CD4-positive, alpha-beta T cell treated with Interleukin-6 at 100 ng/mL for 8 hours (primary cell): Measurements from ENCODE around the gene CNTNAP2.

ENCODE experiments used
- DNase-seq: peaks from one replicate; pipeline ENCODE4 v3.0.0-alpha.2; 2020; ENCODE audit warnings: mixed read lengths, low spot score

Gene CNTNAP2

GRCh38 chr7:146116521-146117222 is at the start of gene CNTNAP2:
Gene CNTNAP2, plus strand, starts transcription at chr7:146116801. Its CDS starts 76 bp downstream, at chr7:146116877.
- DNase-seq: no peak

GRCh38 chr7:146067880-146068279 is 48.7 kb upstream of the CNTNAP2 start:
- no peak for DNase-seq

- no peak for DNase-seq
Observed at GRCh38 chr7:146074195-146074765, 42.3 kb upstream of the CNTNAP2 start.

- DNase-seq: no peak
Observed at GRCh38 chr7:146076344-146076743, 40.3 kb upstream of the CNTNAP2 start.

GRCh38 chr7:146084086-146084485 is 32.5 kb upstream of the CNTNAP2 start:
- DNase-seq: no peak

GRCh38 chr7:146090023-146090645 is 26.5 kb upstream of the CNTNAP2 start:
- no peak for DNase-seq

- DNase-seq: no peak
Observed at GRCh38 chr7:146094356-146094755, 22.2 kb upstream of the CNTNAP2 start.

- no peak for DNase-seq
Observed at GRCh38 chr7:146096994-146097393, 19.6 kb upstream of the CNTNAP2 start.

GRCh38 chr7:146106319-146106718 is 10.3 kb upstream of the CNTNAP2 start:
- DNase-seq: no peak

GRCh38 chr7:146112755-146113154 is 3.8 kb upstream of the CNTNAP2 start:
- no peak for DNase-seq

GRCh38 chr7:146115548-146115850 is 1.1 kb upstream of the CNTNAP2 start:
- DNase-seq: no peak

- DNase-seq: no peak
Observed at GRCh38 chr7:146115851-146116520, 615 bp upstream of the CNTNAP2 start.

- no peak for DNase-seq
Observed at GRCh38 chr7:146117576-146117975, 975 bp downstream of the CNTNAP2 start.

GRCh38 chr7:146119002-146119401 is 2.4 kb downstream of the CNTNAP2 start:
- DNase-seq: no peak

- DNase-seq: no peak
Observed at GRCh38 chr7:146123715-146124114, 7.1 kb downstream of the CNTNAP2 start.

GRCh38 chr7:146126767-146127509 is 10.3 kb downstream of the CNTNAP2 start:
- no peak for DNase-seq

GRCh38 chr7:146129296-146129695 is 12.7 kb downstream of the CNTNAP2 start:
- no peak for DNase-seq

GRCh38 chr7:146129997-146130396 is 13.4 kb downstream of the CNTNAP2 start:
- no peak for DNase-seq

GRCh38 chr7:146131701-146132100 is 15.1 kb downstream of the CNTNAP2 start:
- DNase-seq: no peak

GRCh38 chr7:146136357-146136875 is 19.8 kb downstream of the CNTNAP2 start:
- DNase-seq: no peak

GRCh38 chr7:146138926-146139325 is 22.3 kb downstream of the CNTNAP2 start:
- no peak for DNase-seq

- DNase-seq: no peak
Observed at GRCh38 chr7:146146831-146147486, 30.4 kb downstream of the CNTNAP2 start.
